HG03469 (cell line): Measurements from ENCODE around the gene SLC25A10.

Experiments
- ATAC-seq: cut with Tn5 transposase; IDR thresholded peaks from one replicate; pipeline ENCODE4 v1.9.1; 2021; ENCODE audit warnings: mild to moderate bottlenecking, moderate library complexity, moderate number of reproducible peaks; ENCODE audit not compliant: unreplicated experiment

SLC25A10 gene

DNA sequence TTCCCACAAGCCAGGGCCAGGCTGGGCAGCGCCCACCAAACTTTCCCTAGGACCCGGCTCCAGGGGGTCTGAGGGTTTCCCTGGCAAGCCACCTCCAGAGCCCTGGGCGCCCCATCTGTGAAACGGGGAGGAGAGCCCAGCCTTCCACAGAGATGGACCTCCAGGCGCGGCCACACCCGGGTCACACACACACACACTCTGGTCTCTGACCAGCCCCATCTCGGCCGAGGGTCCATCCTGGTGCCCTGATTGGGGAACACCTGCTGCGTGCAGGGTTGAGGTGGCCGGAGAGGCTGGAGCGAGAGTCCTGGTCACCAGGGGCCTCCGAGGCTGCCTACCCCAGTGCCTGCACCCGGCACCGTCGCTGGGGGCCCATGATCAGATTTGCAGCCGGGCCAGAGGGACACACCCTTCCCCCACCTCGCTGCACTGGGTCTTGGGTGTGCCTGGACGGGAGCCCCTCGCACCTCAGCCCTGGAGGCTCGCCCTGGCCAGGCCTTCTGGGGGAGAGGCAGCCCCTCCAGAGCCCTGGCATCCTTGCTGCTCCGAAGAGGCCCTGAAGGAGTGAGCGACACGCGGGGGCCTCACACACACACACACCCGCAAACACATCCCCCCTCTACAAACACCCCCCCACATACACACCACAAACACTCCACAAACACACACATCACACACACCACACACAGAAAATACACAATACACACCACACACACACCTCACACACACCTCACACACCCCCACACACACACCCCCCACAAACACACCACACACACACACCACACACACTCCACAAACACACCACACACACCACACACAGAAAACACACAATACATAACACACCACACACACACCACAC is 29.7 kb downstream of the SLC25A10 start:
- no peak for ATAC-seq
